GM12878 (cell line): ENCODE data around the gene UCP1. TPM values are rescaled to one million over a fixed set of nuclear protein-coding genes. Genes with fewer than 3 reads are reported as not detected.
A peak's percentile ranks its signal among the peaks of the same experiment; 100 is the strongest.

Experiments
- ATF7 ChIP-seq: fragments of 450-650 bp; IDR thresholded peaks from 2 replicates; pipeline ENCODE4 v1.6.1; 2016; ENCODE audit warnings: low read depth, mild to moderate bottlenecking
- EED ChIP-seq: sonication (generic); IDR thresholded peaks from 2 replicates; pipeline ENCODE4 v1.6.1; 2016; ENCODE audit warnings: antibody characterized with exemption, low read depth
- EP300 ChIP-seq, 2 experiments: fragments of 150-350 bp in 1 of 2; IDR thresholded peaks; 2 replicates each; pipeline ENCODE4 v1.6.1; 2011 to 2012; ENCODE audit warnings: low read depth in 2 of 2, low read length in 2 of 2, borderline replicate concordance in 1 of 2, improper control_type of control experiment in 1 of 2, inconsistent platforms in 1 of 2; ENCODE audit not compliant: control insufficient read depth in 1 of 2
- EZH2 ChIP-seq: IDR thresholded peaks from 2 replicates; pipeline ENCODE4 v1.6.1; 2012; ENCODE audit warnings: low read depth, mild to moderate bottlenecking, control low read depth, inconsistent platforms, low read length, borderline replicate concordance; ENCODE audit not compliant: control insufficient read depth
- FOXM1 ChIP-seq: IDR thresholded peaks from 2 replicates; pipeline ENCODE4 v1.6.1; 2012; ENCODE audit warnings: low read depth, mild to moderate bottlenecking, inconsistent platforms, low read length, moderate library complexity
- GATAD2B ChIP-seq: fragments of 450-650 bp; conservative IDR thresholded peaks from 2 replicates; pipeline ENCODE4 v1.6.1; 2017; ENCODE audit warnings: low read depth, mild to moderate bottlenecking, moderate library complexity
- MTA3 ChIP-seq: IDR thresholded peaks from 2 replicates; pipeline ENCODE4 v1.6.1; 2012; ENCODE audit warnings: low read length, inconsistent platforms, borderline replicate concordance
- NBN ChIP-seq: fragments of 450-650 bp; IDR thresholded peaks from 2 replicates; pipeline ENCODE4 v1.6.1; 2016
- NFIC ChIP-seq: IDR thresholded peaks from 2 replicates; pipeline ENCODE4 v1.6.1; 2012; ENCODE audit warnings: low read depth, mild to moderate bottlenecking, inconsistent platforms, low read length, moderate library complexity
- NFYA ChIP-seq: IDR thresholded peaks from 2 replicates; pipeline ENCODE4 v1.6.1; 2011; ENCODE audit warnings: low read depth, mild to moderate bottlenecking, low read length, improper control_type of control experiment, borderline replicate concordance
- SMC3 ChIP-seq: IDR thresholded peaks from 2 replicates; pipeline ENCODE4 v1.6.1; 2011; ENCODE audit warnings: low read length, improper control_type of control experiment, borderline replicate concordance
- SRF ChIP-seq, 2 experiments: IDR thresholded peaks; 2 replicates each; pipeline ENCODE4 v1.6.1; 2011; ENCODE audit warnings: low read depth in 2 of 2, low read length in 2 of 2, mild to moderate bottlenecking in 1 of 2, moderate library complexity in 1 of 2
- SUZ12 ChIP-seq: fragments of 200-600 bp; sonication (generic); IDR thresholded peaks from one replicate; pipeline ENCODE4 v1.6.1; 2018; ENCODE audit warnings: antibody characterized with exemption, mild to moderate bottlenecking; ENCODE audit not compliant: unreplicated experiment
- TAF1 ChIP-seq: IDR thresholded peaks from 2 replicates; pipeline ENCODE4 v1.6.1; 2011; ENCODE audit warnings: mild to moderate bottlenecking, low read depth, low read length, borderline replicate concordance
- TCF3 ChIP-seq: IDR thresholded peaks from 2 replicates; pipeline ENCODE4 v1.6.1; 2012; ENCODE audit warnings: low read depth, mild to moderate bottlenecking, low read length, borderline replicate concordance; ENCODE audit not compliant: insufficient read depth
- polyA plus RNA-seq, 11 experiments: library from polyadenylated mRNA; depleted of rRNA in 4 of 11; unstranded in 6 of 11; stranded (reverse) in 5 of 11; fragments of >200 nt; fragmentation: Nextera tagmentation in 4 of 11; fragmentation: Illumina TruSeq in 1 of 11; extraction: Ambion mirVana in 4 of 11; extraction: Trizol in 1 of 11; gene quantifications; 1 replicate in 1 of 11; 2 replicates in 10 of 11; pipeline versions ENCODE4 v1.2.1 to v1.2.3, GENCODE V29; 2011 to 2016; ENCODE audit warnings: inconsistent platforms in 2 of 11, missing spikeins in 2 of 11, low read depth in 1 of 11
- total RNA-seq, 4 experiments: library from RNA; depleted of rRNA in 3 of 4; stranded (reverse); fragments of >200 nt in 3 of 4; fragmentation: Illumina TruSeq in 1 of 4; extraction: Trizol in 1 of 4; gene quantifications; 2 replicates each; pipeline versions ENCODE4 v1.2.1 to v1.2.3, GENCODE V29; 2013 to 2021
- TF ChIP-seq, protein P1 (sequence below): fragments of 450-650 bp; IDR thresholded peaks from 2 replicates; pipeline ENCODE4 v1.6.1; 2016; ENCODE audit warnings: mild to moderate bottlenecking
- TF ChIP-seq, protein P2 (sequence below): fragments of 450-650 bp; IDR thresholded peaks from 2 replicates; pipeline ENCODE4 v1.6.1; 2018; ENCODE audit warnings: borderline replicate concordance, mild to moderate bottlenecking; ENCODE audit not compliant: partially characterized antibody
- TF ChIP-seq, protein P3 (sequence below): IDR thresholded peaks from 2 replicates; pipeline ENCODE4 v1.6.1; 2011; ENCODE audit warnings: borderline replicate concordance, low read depth, mild to moderate bottlenecking, moderate library complexity, mixed read lengths, low read length; ENCODE audit not compliant: insufficient read depth; ENCODE audit errors: extremely low read length
- TF ChIP-seq, protein P4 (sequence below): IDR thresholded peaks from 2 replicates; pipeline ENCODE4 v1.6.1; 2011; ENCODE audit warnings: low read depth, mild to moderate bottlenecking, low read length, moderate library complexity, borderline replicate concordance; ENCODE audit errors: extremely low read depth
- TF ChIP-seq, protein P5 (sequence below): fragments of 450-650 bp; IDR thresholded peaks from 2 replicates; pipeline ENCODE4 v1.6.1; 2017; ENCODE audit warnings: mild to moderate bottlenecking, moderate library complexity

UCP1 gene
- total and polyA plus RNA-seq, 10 of the 15 experiments (the other 5 are each of a cell fraction or from before 2014, with no cell fraction given) = not detected

DNA sequence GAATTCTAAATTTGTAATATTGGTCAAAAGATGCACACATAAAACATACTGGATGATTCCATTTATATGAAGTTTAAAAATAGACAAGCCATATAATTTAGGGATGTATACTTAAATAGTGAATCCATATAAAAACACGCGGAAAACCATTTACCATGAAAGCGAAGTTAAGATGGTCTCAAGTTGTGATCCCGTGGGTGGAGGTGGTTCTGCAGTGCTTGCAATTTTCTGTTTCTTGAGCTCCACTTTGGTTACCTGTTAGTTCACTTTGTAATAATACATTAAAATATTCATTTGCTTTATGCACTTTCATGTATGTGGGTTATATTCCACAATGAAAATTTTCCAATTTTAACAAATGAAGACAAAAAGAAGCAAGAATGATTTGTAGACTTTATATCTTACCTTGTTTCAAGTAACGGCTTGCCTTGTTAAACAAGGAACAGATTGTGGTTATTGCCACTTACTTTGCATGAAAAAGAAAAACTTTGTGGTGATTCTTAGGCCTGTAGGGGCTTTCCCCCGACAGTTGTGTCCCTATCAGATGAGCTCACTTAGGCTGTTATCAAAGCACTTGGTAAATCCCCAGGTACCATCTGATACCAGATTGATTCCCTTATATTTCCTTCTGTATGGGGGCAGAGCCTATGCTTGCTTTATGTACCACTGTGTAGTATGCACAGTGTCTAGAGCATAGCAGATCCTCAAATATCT, 12.2 kb downstream of the UCP1 start (continued):
- TF ChIP-seq, protein P1, sequence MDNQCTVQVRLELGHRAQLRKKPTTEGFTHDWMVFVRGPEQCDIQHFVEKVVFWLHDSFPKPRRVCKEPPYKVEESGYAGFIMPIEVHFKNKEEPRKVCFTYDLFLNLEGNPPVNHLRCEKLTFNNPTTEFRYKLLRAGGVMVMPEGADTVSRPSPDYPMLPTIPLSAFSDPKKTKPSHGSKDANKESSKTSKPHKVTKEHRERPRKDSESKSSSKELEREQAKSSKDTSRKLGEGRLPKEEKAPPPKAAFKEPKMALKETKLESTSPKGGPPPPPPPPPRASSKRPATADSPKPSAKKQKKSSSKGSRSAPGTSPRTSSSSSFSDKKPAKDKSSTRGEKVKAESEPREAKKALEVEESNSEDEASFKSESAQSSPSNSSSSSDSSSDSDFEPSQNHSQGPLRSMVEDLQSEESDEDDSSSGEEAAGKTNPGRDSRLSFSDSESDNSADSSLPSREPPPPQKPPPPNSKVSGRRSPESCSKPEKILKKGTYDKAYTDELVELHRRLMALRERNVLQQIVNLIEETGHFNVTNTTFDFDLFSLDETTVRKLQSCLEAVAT = peak; percentile 66
- TF ChIP-seq GATAD2B (no peak), EZH2 (no peak), NFIC (peak; percentile 91), ATF7 (peak; percentile 87), SUZ12 (no peak), TCF3 (no peak), FOXM1 (peak; percentile 85), EP300 (IDR thresholded peaks at IDR 0.05; ENCODE audit: borderline replicate concordance in 1 of 2, control insufficient read depth in 1 of 2, low read depth in 2 of 2, low read length in 2 of 2) (peak in 1 of 2 experiments; percentile 61; a peak in 3 of 4 replicates), SRF (IDR thresholded peaks at IDR 0.05; ENCODE audit: low read depth in 2 of 2, low read length in 2 of 2) (no peak), NFYA (no peak), MTA3 (peak; percentile 74; the same call in 1 of the 2 replicates), NBN (no peak), TAF1 (no peak), SMC3 (no peak), EED (peak; percentile 44)
- TF ChIP-seq, protein P2, sequence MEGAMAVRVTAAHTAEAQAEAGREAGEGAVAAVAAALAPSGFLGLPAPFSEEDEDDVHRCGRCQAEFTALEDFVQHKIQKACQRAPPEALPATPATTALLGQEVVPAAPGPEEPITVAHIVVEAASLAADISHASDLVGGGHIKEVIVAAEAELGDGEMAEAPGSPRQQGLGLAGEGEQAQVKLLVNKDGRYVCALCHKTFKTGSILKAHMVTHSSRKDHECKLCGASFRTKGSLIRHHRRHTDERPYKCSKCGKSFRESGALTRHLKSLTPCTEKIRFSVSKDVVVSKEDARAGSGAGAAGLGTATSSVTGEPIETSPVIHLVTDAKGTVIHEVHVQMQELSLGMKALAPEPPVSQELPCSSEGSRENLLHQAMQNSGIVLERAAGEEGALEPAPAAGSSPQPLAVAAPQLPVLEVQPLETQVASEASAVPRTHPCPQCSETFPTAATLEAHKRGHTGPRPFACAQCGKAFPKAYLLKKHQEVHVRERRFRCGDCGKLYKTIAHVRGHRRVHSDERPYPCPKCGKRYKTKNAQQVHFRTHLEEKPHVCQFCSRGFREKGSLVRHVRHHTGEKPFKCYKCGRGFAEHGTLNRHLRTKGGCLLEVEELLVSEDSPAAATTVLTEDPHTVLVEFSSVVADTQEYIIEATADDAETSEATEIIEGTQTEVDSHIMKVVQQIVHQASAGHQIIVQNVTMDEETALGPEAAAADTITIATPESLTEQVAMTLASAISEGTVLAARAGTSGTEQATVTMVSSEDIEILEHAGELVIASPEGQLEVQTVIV = no peak
- TF ChIP-seq, protein P3, sequence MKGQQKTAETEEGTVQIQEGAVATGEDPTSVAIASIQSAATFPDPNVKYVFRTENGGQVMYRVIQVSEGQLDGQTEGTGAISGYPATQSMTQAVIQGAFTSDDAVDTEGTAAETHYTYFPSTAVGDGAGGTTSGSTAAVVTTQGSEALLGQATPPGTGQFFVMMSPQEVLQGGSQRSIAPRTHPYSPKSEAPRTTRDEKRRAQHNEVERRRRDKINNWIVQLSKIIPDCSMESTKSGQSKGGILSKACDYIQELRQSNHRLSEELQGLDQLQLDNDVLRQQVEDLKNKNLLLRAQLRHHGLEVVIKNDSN = no peak
- TF ChIP-seq, protein P4, sequence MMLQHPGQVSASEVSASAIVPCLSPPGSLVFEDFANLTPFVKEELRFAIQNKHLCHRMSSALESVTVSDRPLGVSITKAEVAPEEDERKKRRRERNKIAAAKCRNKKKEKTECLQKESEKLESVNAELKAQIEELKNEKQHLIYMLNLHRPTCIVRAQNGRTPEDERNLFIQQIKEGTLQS = no peak
- TF ChIP-seq, protein P5, sequence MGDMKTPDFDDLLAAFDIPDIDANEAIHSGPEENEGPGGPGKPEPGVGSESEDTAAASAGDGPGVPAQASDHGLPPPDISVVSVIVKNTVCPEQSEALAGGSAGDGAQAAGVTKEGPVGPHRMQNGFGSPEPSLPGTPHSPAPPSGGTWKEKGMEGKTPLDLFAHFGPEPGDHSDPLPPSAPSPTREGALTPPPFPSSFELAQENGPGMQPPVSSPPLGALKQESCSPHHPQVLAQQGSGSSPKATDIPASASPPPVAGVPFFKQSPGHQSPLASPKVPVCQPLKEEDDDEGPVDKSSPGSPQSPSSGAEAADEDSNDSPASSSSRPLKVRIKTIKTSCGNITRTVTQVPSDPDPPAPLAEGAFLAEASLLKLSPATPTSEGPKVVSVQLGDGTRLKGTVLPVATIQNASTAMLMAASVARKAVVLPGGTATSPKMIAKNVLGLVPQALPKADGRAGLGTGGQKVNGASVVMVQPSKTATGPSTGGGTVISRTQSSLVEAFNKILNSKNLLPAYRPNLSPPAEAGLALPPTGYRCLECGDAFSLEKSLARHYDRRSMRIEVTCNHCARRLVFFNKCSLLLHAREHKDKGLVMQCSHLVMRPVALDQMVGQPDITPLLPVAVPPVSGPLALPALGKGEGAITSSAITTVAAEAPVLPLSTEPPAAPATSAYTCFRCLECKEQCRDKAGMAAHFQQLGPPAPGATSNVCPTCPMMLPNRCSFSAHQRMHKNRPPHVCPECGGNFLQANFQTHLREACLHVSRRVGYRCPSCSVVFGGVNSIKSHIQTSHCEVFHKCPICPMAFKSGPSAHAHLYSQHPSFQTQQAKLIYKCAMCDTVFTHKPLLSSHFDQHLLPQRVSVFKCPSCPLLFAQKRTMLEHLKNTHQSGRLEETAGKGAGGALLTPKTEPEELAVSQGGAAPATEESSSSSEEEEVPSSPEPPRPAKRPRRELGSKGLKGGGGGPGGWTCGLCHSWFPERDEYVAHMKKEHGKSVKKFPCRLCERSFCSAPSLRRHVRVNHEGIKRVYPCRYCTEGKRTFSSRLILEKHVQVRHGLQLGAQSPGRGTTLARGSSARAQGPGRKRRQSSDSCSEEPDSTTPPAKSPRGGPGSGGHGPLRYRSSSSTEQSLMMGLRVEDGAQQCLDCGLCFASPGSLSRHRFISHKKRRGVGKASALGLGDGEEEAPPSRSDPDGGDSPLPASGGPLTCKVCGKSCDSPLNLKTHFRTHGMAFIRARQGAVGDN = no peak
